Measurements from ENCODE around the gene CLDN19. TPM values are rescaled to one million over a fixed set of nuclear protein-coding genes. Genes with fewer than 3 reads are reported as not detected.

Gene CLDN19
- total RNA-seq, 1 donor from 2014 or later = not detected

Other genes with a start within 250 kb of the CLDN19 start
- 37.4 TPM for gene PPIH, start 81.8 kb downstream of the CLDN19 start, total RNA-seq (ENCODE audit: unreplicated experiment)
- 741 TPM for gene YBX1, start 57.8 kb downstream of the CLDN19 start, total RNA-seq (ENCODE audit: unreplicated experiment)
- gene P3H1, start 26.8 kb upstream of the CLDN19 start, total RNA-seq (ENCODE audit: unreplicated experiment) = 178 TPM
- 11.3 TPM for gene C1orf50, start 27.0 kb upstream of the CLDN19 start, total RNA-seq (ENCODE audit: unreplicated experiment)
- gene TMEM269, start 44.8 kb upstream of the CLDN19 start, total RNA-seq (ENCODE audit: unreplicated experiment) = 0.38 TPM
- 12.4 TPM for gene ERMAP, start 76.9 kb upstream of the CLDN19 start, total RNA-seq (ENCODE audit: unreplicated experiment)
- 55.1 TPM for gene SVBP, start 77.2 kb upstream of the CLDN19 start, total RNA-seq (ENCODE audit: unreplicated experiment)
- gene ZNF691, start 106.4 kb upstream of the CLDN19 start, total RNA-seq (ENCODE audit: unreplicated experiment) = 12.0 TPM
- 511 TPM for gene SLC2A1, start 218.6 kb upstream of the CLDN19 start, total RNA-seq (ENCODE audit: unreplicated experiment)

All from endothelial cell (in vitro differentiated cells).